Colonic mucosa (tissue), 4 donors: ENCODE data around the gene TBC1D16. TPM values are rescaled to one million over a fixed set of nuclear protein-coding genes. Genes with fewer than 3 reads are reported as not detected.
"Not testable (repeated sequence)": the region's sequence is repeated elsewhere in the genome, so short reads cannot be mapped to it uniquely, and the experiment has no call there.

Experiments
- DNase-seq: peaks from one replicate; pipeline ENCODE4 v3.0.0-alpha.2; 2020
- H3K27ac ChIP-seq: fragments of 200-600 bp; one replicate; pipeline ENCODE4 v1.8.0; 2021
- H3K27me3 ChIP-seq: fragments of 200-600 bp; one replicate; pipeline ENCODE4 v1.8.0; 2021
- H3K36me3 ChIP-seq: fragments of 200-600 bp; one replicate; pipeline ENCODE4 v1.8.0; 2021
- H3K4me1 ChIP-seq: fragments of 200-600 bp; one replicate; pipeline ENCODE4 v1.8.0; 2021; ENCODE audit warnings: mild to moderate bottlenecking
- H3K4me3 ChIP-seq: fragments of 200-600 bp; one replicate; pipeline ENCODE4 v1.8.0; 2021
- H3K9ac ChIP-seq, 2 donors: one replicate each; pipeline ENCODE4 v1.7.0; 2013; ENCODE audit warnings: control low read depth in 2 of 2, low read depth in 2 of 2, low read length in 2 of 2
- H3K9me3 ChIP-seq: fragments of 200-600 bp; one replicate; pipeline ENCODE4 v1.8.0; 2021
- intact Hi-C: fragments of 100-400 bp; cut with DNase I; formaldehyde crosslinking; loops from one replicate; pipeline ENCODE4 v1.14.1; 2022
- total RNA-seq, 2 donors: library from RNA; stranded (reverse); fragmentation: NEBNext Ultra II Directional in 1 of 2; extraction: Animal tissue kit (Norgen Biotek cat#: 25700) in 1 of 2; gene quantifications; one replicate each; pipeline ENCODE4 v1.2.1, GENCODE V29; 2021
- TF ChIP-seq, protein P1 (sequence below): fragments of 200-600 bp; IDR thresholded peaks from one replicate; pipeline ENCODE4 v1.8.0; 2022; ENCODE audit warnings: antibody characterized with exemption, mild to moderate bottlenecking
- donor health status: healthy.
- donor health status: DM: no; HTN: no; CAD: no.
- donor health status: DM: no; HTN: no; CAD: no.

TBC1D16 gene
- total RNA-seq, 2 donors from 2014 or later: 14.4 to 19.8 TPM

GRCh38 chr17:79960788-79961522 is 74.7 kb downstream of the TBC1D16 start:
- Histone ChIP-seq H3K27ac (no peak overlapping the region), H3K36me3 (no peaks in the 10 kb centered on the region), H3K9ac (no peak overlapping the region), H3K9me3 (no peaks in the 10 kb centered on the region), H3K4me1 (no peaks in the 10 kb centered on the region), H3K27me3 (no peaks in the 10 kb centered on the region), H3K4me3 (no peak overlapping the region)
- TF ChIP-seq, protein P1, sequence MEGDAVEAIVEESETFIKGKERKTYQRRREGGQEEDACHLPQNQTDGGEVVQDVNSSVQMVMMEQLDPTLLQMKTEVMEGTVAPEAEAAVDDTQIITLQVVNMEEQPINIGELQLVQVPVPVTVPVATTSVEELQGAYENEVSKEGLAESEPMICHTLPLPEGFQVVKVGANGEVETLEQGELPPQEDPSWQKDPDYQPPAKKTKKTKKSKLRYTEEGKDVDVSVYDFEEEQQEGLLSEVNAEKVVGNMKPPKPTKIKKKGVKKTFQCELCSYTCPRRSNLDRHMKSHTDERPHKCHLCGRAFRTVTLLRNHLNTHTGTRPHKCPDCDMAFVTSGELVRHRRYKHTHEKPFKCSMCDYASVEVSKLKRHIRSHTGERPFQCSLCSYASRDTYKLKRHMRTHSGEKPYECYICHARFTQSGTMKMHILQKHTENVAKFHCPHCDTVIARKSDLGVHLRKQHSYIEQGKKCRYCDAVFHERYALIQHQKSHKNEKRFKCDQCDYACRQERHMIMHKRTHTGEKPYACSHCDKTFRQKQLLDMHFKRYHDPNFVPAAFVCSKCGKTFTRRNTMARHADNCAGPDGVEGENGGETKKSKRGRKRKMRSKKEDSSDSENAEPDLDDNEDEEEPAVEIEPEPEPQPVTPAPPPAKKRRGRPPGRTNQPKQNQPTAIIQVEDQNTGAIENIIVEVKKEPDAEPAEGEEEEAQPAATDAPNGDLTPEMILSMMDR: no peak
- DNase-seq: no peak
- intact Hi-C loops: no loop called here

- intact Hi-C loops: no loop called here
- H3K36me3 ChIP-seq: no peaks in the 10 kb centered on the region
- H3K27me3 ChIP-seq: no peaks in the 10 kb centered on the region
- no peaks in the 10 kb centered on the region for H3K9me3 ChIP-seq
- DNase-seq: no peak
- TF ChIP-seq, protein P1: no peak
- no peaks in the 10 kb centered on the region for H3K4me1 ChIP-seq
- no peak overlapping the region for H3K27ac ChIP-seq
- H3K4me3 ChIP-seq: no peak overlapping the region
- no peak overlapping the region for H3K9ac ChIP-seq
Observed at GRCh38 chr17:79959042-79959441, 76.6 kb downstream of the TBC1D16 start.

DNA sequence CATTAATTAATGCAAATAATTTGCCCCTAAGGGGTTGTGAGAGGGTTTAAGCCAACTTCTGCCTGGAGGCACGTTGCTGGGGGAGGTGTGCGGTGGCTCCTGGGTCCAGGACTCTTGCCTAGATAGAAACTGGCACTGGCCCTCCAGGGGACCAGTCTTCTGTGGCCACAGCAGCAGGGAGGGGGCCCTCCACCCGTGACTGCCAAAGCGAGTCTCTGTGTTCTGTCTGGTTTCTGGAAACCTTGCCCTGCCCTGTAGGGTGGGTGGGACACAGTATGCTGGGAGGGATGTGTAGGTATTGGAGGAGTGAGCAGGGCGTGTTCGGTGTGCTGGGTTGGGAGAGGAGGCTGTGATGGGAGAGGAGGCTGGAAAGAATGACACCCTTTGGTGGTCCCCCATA is 78.8 kb downstream of the TBC1D16 start:
- no peak overlapping the region for H3K4me3 ChIP-seq
- H3K36me3 ChIP-seq: no peaks in the 10 kb centered on the region
- intact Hi-C loops: no loop called here
- TF ChIP-seq, protein P1: no peak
- H3K4me1 ChIP-seq: no peaks in the 10 kb centered on the region
- H3K27me3 ChIP-seq: no peaks in the 10 kb centered on the region
- no peak for DNase-seq
- H3K9ac ChIP-seq: no peak overlapping the region
- no peak overlapping the region for H3K27ac ChIP-seq
- no peaks in the 10 kb centered on the region for H3K9me3 ChIP-seq

GRCh38 chr17:79956441-79956735 is 79.3 kb downstream of the TBC1D16 start:
- H3K4me3 ChIP-seq, H3K27ac ChIP-seq, H3K9me3 ChIP-seq, DNase-seq, H3K36me3 ChIP-seq, H3K4me1 ChIP-seq, H3K27me3 ChIP-seq, intact Hi-C loops, H3K9ac ChIP-seq: not testable (repeated sequence)

- H3K9ac ChIP-seq: no peak overlapping the region
- no peaks in the 10 kb centered on the region for H3K9me3 ChIP-seq
- no peaks in the 10 kb centered on the region for H3K36me3 ChIP-seq
- TF ChIP-seq, protein P1: no peak
- DNase-seq: no peak
- H3K4me3 ChIP-seq: no peak overlapping the region
- no peak overlapping the region for H3K27ac ChIP-seq
- H3K27me3 ChIP-seq: no peaks in the 10 kb centered on the region
- intact Hi-C loops: no loop called here
- H3K4me1 ChIP-seq: no peaks in the 10 kb centered on the region
Observed at GRCh38 chr17:79955691-79956440, 79.8 kb downstream of the TBC1D16 start.

- Histone ChIP-seq H3K9ac (no peak overlapping the region), H3K36me3 (no peaks in the 10 kb centered on the region), H3K27ac (no peak overlapping the region), H3K4me3 (no peak overlapping the region), H3K27me3 (no peaks in the 10 kb centered on the region), H3K9me3 (no peaks in the 10 kb centered on the region), H3K4me1 (no peaks in the 10 kb centered on the region)
- TF ChIP-seq, protein P1: no peak
- no peak for DNase-seq
- intact Hi-C loops: no loop called here
Observed at GRCh38 chr17:79955167-79955549, 80.5 kb downstream of the TBC1D16 start.
